Stimulated activated CD8-positive, alpha-beta memory T cell treated with anti-CD3 and anti-CD28 coated beads, Interleukin-7, amount 100 ng/mL, for 4 hours (primary cell): ENCODE results near the gene RBM48.
"Not testable (repeated sequence)": the region's sequence is repeated elsewhere in the genome, so short reads cannot be mapped to it uniquely, and the experiment has no call there.

Experiments
- DNase-seq, 2 donors: peaks; one replicate each; pipeline ENCODE4 v3.0.0-alpha.2; 2020; ENCODE audit warnings: low read depth in 2 of 2

The RBM48 gene

DNA sequence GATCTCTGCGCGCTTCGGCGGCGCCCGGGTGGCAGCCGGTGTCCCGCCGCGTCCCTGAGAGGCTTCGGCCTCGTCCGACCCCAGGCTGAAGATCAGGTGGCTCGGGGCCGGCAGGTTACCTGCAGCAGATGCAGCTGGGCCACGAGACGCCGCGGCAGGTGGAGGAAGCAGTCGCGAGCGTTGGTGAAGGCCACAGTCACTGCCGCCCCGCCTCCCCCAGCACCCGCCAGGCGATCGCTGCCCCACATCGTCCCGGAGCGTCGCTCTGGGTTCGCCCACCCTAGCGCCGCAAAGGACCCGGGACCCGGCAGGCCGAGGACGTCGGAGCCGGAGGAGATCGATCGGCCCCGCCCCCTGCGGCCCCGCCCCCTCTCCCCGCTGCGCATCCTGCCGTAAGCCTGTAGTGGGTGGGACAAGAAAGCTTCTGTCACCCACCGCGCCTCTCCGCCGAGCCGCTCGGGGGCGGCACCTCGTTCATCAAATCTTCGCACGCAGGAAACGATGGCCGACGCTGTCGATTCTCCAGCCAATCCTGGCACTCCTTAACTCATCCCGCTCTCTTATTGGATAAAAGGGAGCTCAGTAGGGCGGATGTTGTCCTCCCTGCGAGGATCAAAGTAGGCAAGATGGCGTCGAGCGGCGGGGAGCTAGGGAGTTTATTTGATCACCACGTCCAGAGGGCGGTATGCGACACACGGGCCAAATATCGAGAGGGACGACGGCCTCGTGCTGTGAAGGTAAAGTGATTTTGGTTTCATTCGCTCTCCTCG lies at the start of gene RBM48, which contains the start of gene PEX1:
TSS of gene RBM48 (plus strand) at position 608 of the 770 bp plus-strand sequence. CDS start at position 627, 19 bp downstream.
TSS of gene PEX1 (minus strand) at position 333 of the 770 bp plus-strand sequence. CDS start at position 248, 85 bp downstream.
- peak; percentile 95 to 97 for DNase-seq

DNA sequence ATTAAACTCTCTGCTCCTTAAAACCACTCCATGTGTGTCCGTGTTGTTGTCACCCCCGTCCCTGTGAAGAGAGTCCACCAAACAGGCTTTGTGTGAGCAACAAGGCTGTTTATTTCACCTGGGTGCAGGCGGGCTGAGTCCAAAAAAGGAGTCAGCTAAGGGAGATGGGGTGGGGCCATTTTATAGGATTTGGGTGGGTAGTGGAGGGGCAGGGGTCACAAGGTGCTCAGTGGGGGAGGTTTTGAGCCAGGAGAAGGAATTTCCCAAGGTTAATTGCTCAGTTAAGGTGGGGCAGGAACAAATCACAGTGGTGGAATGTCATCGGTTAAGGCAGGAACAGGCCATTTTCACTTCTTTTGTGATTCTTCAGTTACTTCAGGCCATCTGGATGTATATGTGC lies 49.4 kb upstream of the RBM48 start:
- DNase-seq: not testable (repeated sequence)

- DNase-seq: not testable (repeated sequence)
Observed at GRCh38 chr7:92483624-92484023, 45.0 kb upstream of the RBM48 start.

GRCh38 chr7:92484226-92484625 lies 44.4 kb upstream of the RBM48 start:
- not testable (repeated sequence) for DNase-seq

GRCh38 chr7:92485267-92485892 lies 43.2 kb upstream of the RBM48 start:
- DNase-seq: no peak

- no peak for DNase-seq
Observed at GRCh38 chr7:92485974-92486373, 42.6 kb upstream of the RBM48 start.

DNA sequence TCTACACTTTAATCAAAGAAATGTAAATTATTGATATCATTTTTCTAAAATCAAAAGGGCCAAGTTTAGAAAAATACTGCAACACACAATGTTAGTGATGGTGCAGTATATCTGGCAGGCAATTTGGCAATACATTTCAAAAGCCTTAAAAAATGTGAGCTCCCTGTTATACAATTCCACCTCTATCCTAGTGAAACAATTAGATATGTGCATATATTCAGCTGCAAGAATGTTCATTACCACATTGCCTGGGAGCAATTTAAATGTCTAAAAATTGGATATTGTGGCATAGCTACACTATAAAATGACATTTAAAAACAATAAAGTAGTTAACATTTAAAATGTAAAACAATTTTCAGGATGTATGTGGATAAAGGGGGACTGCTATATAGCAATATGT lies 40.8 kb upstream of the RBM48 start:
- no peak for DNase-seq

GRCh38 chr7:92489634-92490033 lies 39.0 kb upstream of the RBM48 start:
- DNase-seq: no peak

DNA sequence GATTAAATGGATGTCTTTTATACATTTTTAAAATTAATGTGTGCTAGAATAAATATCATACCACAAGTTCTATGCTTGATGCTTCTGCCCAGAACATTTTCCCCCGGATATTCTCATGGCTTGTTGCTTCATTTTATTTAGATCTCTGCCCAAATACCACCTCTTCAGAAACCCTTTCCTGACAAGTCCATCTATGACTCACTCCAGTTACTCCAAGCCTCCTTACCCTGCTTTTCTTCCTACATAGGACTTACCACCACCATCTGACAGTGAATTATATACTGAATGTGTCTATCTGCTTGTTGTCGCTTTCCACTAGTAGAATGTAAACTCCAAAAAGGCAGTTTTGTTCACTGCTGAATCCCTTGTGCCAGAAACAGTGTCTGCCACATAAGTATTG lies 31.7 kb upstream of the RBM48 start:
- DNase-seq: no peak

DNA sequence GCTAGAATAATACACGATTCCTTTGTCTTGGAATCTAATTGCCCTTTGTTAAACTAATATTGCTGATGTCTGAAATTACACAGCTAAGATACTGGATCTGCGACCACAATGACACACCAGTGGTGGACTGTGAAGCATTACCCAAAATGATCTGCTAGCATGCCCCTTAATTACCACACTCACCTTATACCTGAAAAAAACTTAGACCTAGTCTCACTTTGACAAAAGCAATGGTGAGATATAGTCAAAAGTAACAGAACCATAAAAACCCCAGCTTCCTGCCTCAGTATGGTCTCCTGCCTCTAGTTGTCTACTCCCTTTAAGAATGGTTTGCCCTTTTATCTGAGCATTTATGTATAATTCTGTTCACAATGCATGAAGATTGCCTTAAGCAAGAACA lies 30.0 kb upstream of the RBM48 start:
- no peak for DNase-seq

GRCh38 chr7:92503767-92504166 lies 24.8 kb upstream of the RBM48 start:
- no peak for DNase-seq

DNA sequence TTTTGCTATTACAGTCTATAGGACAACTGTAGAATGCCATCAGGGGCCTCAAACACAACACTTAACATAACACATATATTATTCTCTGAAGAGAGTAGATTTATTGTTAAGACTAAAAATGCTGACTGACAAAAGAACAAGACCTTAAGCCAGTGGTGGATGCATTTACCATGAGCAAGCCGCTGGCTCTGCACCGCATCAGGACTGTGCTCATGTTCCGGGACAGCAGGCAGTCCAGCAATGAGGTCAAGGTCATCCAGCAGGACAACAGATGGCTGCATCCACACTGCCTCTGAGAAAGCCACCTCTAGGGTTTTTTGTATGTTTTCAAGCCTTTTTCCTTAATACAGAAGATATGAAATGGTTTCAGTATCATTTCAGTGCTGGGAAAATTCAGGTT lies 24.0 kb upstream of the RBM48 start:
- DNase-seq: no peak

DNA sequence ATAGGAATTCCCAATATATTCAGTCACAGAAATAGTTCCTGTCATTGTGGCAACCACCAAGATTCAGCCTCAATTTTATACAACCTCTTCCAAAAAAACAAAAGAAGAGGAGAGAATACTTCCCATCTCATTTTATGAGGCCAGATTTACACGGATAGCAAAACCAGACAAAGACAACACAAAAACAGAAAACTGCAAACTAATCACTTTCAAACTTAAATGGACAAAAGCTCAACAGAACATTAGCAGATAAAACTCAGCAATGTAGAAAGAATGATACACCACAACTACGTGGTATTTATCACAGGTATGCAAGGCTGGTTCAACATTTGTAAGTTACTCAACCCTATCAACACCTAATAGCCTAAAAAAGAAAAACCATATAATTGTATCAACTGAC lies 22.2 kb upstream of the RBM48 start:
- DNase-seq: no peak

GRCh38 chr7:92508946-92509345 lies 19.6 kb upstream of the RBM48 start:
- DNase-seq: no peak

GRCh38 chr7:92513167-92513902 lies 15.3 kb upstream of the RBM48 start:
- no peak for DNase-seq

DNA sequence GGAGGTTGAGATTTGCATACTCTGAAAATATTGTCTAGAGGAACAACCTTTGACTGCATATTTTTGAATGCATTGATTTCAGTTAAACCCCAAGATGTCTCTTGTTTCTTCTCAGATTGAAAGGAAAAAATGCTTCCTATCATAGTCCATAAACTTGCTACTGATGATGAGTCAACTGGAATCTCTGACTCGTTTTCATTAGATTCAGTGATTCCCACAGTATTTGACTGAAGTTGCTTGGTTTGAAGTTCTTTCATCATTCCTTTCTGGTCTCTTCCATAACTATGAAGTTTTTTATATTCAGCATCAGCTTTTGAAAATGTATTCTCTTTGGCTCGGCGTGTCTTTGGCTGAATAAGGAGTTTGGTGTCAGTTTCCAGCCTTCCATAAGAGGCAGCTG lies 11.0 kb upstream of the RBM48 start:
- DNase-seq: no peak

GRCh38 chr7:92520024-92520423 lies 8.6 kb upstream of the RBM48 start:
- DNase-seq: no peak

GRCh38 chr7:92523110-92523509 lies 5.5 kb upstream of the RBM48 start:
- DNase-seq: no peak

DNA sequence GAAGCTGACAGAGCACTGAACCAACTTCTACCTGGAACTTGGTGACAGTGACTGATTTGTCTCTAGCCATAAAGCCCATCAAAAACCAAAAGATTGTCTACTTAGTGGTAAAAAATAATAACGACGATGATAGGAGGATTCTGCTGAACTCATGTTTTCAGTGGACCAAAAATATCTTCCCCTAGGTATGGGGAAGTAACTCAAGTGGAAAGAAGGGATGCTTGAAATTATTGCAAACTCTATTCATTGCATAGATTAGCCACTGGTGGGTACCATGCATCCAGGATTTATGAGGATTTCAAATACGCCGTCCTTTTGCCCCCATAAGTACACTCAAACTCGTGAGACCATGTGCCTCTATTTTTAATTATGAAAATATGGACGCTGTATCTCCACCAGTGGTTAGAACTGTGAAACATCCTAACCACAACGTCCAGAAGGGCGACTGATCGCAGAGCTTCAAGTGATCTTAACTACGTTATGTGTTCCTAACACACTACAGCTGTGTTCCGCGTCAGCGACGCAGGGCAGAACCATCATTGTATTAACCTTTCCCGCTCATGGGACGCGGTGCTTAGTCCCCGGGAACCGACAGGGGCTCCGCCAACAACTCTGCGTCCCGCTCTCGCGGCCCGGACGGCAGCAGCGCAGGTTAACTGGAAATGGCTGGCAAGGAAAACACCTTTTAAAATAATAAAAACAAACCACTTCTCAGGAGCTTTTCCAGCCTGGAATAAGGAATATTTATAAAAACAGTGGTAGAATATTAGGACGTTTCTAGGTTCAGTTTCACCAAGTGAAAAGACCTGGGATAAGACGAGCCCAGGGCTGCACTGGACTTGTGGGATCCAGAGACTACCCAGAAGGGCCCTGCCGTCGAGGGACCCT lies 1.1 kb upstream of the RBM48 start:
- DNase-seq: peak; percentile 14 to 24

DNA sequence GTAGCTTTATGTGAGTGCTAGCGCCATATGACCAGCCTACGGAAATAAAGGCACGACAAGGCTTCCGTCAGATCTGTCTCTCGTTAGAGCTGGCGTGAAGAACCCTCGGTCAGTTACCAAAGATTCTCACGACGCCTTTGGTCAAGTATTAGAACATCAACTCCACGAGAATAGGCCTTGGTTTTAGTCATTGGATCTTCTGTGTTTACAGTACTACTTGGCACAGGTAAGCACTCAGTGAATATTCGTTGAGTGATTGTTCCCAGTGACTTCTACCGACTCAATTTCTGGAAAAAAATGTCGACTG lies 316 bp downstream of the RBM48 start:
- no peak for DNase-seq

GRCh38 chr7:92534572-92534971 lies 6.0 kb downstream of the RBM48 start:
- DNase-seq: no peak

DNA sequence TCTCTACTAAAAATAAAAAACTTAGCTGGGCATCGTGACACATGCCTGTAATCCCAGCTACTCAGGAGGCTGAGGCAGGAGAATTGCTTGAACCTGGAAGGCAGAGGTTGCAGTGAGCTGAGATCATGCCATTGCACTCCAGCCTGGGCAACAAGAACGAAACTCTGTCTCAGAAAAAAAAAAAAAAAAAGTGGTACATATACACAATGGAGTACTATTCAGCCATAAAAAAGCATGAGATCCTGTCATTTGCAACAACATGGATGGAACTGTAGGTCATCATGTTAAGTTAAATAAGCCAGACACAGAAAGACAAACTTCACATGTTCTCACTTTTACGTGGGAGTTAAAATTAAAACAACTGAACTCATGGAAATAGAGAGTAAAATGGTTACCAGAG lies 14.9 kb downstream of the RBM48 start:
- not testable (repeated sequence) for DNase-seq
